HG03097 (cell line): Measurements from ENCODE around the gene PGLYRP3.
"Not testable (repeated sequence)": the region's sequence is repeated elsewhere in the genome, so short reads cannot be mapped to it uniquely, and the experiment has no call there.

Experiments
- ATAC-seq: cut with Tn5 transposase; IDR thresholded peaks from one replicate; pipeline ENCODE4 v1.9.1; 2021; ENCODE audit not compliant: unreplicated experiment, low FRiP score

PGLYRP3 gene

DNA sequence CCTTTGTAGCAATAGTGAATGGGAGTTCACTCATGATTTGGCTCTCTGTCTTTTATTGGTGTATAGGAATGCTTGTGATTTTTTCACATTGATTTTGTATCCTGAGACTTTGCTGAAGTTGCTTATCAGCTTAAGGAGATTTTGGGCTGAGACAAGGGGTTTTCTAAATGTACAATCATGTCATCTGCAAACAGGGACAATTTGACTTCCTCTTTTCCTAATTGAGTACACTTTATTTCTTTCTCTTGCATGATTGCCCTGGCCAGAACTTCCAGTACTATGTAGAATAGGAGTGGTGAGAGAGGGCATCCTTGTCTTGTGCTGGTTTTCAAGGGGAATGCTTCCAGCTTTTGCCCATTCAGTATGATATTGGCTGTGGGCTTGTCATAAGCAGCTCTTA lies 3.3 kb upstream of the PGLYRP3 start:
- not testable (repeated sequence) for ATAC-seq

DNA sequence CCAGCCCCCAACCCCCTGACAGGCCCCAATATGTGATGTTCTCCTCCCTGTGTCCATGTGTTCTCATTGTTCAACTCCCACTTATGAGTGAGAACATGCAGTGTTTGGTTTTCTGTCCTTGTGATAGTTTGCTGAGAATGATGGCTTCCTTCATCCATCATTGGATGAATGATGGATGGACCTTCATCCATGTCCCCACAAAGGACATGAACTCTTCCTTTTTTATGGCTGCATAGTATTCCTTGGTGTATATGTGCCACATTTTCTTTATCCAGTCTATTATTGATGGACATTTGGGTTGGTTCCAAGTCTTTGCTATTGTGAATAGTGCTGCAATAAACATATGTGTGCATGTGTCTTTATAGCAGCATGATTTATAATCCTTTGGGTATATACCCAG lies 1.6 kb upstream of the PGLYRP3 start:
- not testable (repeated sequence) for ATAC-seq

DNA sequence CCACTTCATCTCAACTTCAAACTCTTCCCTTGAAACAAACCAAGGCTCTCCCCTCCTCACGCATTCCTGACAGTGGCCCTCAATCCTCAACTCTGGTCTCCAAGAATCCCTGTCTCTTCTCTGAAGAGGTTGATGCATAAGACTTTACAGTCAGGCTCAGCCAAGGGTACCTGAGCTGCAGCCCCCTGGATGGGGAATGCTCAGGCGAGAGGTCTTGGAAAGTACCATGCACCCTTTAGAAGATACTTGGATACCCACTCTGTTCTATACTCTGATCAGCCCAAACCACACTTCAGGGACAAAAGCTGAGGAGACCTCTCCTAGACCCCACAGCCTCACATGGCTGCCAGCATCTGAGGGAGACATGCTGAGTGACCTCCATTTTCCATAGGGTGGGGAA lies 536 bp upstream of the PGLYRP3 start:
- ATAC-seq = no peak

- ATAC-seq = no peak
Measured at GRCh38 chr1:153310526-153310925, 2.2 kb downstream of the PGLYRP3 start.

DNA sequence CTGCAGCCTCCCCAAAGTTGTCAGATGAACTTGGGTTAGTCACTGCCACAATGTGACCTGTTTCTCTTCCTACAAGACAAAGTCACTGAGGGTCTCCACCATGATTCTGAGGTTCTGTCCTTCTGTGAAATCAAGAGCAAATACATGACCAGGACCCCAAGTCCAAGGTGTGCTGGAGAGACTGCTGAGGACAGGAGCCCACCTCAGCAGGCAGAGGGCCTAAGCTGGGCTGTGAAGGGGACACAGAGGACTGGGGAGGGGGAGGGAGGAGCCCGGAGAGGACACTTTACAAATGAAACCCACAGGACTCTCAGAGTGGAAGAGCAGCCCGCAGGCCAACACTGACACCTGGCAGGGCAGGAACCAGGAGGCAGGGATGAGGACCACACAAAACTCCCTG lies 3.3 kb downstream of the PGLYRP3 start:
- ATAC-seq = no peak

DNA sequence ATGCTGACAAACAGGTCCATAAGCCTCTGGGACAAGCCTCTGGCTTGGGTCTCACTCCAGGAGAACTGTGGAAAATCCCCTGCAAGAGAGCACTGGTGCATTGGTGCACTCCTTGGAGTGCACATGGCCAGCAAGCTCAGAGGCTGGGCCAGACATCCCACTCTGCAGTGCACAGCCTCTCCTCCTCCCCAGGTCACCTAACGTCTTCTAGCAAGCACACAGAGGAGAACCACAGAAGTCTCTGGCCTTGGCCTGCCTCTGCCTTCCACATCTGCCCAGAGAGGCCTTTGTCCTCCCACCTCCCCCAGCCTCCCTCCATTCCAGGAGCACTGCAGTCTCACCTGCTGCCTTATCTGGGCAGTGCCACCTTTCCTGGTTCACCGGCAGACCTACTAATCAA lies 4.2 kb downstream of the PGLYRP3 start:
- no peak for ATAC-seq

DNA sequence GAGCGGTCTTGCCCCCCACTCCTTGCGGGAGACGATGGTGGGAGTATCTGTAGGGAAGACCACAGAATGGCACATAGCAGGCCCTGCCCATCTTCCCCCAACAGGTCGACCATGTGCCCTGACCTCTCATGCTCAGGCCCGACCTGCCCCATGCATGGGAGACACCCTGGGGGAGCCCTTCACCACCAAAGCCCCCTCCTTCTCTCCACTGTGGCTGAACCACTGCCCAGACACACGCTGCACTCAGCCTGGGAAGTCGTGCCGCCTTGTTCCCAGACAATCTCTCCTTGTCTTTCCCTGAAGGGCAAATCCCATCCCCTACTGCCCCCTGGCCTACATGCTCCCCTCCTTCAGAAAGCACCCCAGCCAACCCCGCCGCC lies 5.5 kb downstream of the PGLYRP3 start:
- no peak for ATAC-seq

- ATAC-seq = no peak
Measured at GRCh38 chr1:153306303-153307220, 6.2 kb downstream of the PGLYRP3 start.

DNA sequence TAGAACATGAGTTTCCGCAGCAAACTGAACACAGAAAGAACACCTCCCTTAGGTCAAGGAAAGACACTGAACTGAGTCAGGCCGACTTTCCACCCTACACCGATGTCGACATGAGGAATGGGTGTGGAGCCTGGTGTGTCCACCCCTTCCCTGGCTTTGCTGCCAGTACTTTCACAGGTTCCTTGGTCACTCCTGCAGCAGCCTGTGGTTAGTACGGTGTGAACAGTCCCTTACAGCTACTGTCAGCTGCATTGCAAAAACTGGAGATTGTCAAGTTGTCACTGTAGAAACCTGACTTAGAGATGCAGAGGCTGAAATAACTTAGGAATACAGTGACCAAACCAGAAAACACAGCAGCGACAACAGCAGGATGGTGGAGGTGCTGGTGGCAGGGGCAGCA lies 7.1 kb downstream of the PGLYRP3 start:
- ATAC-seq = no peak

DNA sequence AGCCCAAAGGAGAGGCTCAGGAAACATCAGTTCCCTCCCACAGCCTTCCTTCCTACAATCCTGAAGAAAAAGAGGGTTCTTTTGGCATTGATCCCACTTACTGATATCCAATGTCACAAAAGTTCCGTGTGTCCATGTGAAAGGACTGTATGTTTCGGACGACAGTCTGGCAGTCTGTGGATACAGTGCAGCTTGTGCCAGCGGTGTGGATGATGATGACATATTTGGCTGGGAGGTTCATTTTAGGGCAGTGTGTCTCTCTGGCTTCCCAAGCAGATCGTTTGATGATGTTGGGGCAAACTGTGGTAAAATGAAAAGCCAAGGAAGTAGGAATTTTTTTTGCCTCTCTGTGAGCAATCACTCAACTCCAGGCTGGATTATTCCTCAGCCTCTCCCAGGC lies 10.4 kb downstream of the PGLYRP3 start:
- ATAC-seq = no peak

GRCh38 chr1:153293851-153294250 lies 18.9 kb downstream of the PGLYRP3 start:
- ATAC-seq = no peak

DNA sequence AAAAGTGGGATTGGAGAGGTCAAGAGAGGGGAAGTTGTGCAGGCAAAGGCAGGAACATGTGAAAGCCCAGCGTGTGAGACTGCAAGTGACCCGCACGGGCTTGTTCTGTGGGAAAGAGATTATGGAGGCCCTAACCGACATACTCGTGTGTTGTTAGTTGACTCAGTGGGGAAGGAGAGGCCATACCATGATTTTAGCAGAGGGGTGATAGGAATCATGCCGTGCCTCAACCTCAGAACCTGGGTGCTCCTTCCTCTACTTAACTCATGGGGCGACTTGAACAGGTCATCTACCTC lies 19.3 kb downstream of the PGLYRP3 start:
- ATAC-seq = no peak

DNA sequence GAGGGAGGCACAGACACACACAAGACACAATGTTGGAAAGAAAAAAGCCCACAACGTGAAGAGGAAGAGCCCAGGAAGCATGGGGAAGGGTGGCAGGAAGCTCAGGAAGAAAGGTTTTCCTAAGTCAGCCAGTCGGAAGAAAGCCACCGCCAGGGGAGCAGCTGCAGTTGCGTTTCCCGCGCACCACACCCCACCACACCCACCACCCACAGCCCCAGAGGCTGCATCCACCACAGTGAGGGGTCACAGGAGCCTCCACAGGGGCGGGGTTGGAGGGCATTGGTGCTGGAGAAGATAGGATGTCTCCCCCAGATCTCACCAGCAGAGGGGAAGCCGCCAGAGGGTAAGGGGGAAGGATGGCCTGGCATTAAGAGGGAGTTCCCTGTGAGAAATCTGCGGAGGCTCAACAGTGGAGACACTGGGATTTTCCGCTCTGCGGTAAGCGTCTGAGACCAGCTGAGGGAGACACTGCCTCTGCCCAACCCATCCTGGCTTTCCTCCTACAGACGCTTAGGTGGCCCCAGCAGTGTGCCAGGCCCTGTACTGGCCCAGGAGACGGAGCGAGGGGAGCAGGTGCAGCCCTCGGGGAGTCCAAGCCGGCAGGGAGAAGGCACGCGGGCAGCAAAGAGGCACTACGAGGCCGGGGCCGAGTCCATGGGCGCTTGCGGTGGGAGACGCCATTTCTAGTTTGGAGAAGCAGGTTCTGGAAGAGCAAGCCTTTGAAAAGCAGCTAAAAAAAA lies 19.8 kb downstream of the PGLYRP3 start:
- no peak for ATAC-seq

GRCh38 chr1:153292185-153292584 lies 20.6 kb downstream of the PGLYRP3 start:
- no peak for ATAC-seq

DNA sequence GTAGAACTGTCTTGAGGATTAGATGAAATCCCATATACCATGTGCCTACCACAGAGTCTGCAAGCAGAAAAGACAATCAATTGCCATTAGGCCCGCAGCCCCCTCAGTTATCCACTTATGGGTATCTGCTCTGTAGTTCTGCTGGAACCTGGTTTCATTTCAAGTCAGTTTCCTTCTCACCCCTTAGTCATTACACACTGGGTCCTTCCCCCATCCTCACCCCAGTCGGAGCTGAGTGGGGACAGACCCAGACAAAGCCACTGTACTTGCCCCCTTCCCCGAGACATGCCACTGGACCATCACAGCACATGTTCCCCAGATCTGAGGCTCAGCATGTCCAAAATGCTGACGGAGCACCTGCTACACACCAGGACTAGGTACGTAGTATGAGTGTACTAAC lies 21.2 kb downstream of the PGLYRP3 start:
- ATAC-seq = no peak

- ATAC-seq = no peak
Measured at GRCh38 chr1:153288634-153289275, 24.0 kb downstream of the PGLYRP3 start.

DNA sequence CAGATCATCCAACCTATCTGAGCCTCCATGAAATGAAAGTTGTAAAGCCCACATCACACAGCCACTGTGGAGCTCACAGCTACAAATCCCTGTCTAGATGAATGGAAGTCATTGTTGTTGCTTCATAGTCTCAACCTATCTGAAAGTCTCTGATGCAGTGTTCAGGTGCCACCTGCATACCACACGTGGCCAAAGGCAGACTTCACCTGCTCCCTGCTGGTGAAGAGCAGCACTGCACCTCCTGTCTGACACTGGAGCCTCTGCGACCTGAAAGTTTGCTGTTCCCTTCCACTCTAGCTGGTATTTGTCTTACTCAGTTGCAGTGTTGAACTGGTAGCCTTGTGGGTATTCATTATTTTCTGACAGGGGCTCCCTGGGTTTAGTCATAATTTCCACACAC lies 34.9 kb downstream of the PGLYRP3 start:
- ATAC-seq = no peak

DNA sequence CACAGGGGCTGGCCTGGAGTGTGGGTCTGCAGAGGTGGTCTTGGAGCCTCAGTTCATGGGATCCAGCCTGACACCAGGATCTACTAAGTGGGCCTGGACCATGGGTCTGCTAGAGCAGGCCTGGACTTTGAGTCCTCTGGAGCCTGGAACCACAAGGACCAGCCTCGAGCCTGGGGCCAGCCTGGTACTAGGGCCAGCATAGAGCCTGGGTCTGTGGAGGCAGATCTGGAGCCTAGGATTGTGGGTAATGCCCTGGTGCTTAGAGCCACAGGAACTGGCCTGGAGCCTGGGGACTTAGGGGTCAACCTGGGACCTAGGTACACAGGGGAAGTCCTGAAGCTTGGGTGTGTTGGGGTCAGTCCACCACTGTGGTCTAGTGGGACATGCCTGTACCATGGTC lies 40.6 kb downstream of the PGLYRP3 start:
- no peak for ATAC-seq

GRCh38 chr1:153271711-153272110 lies 41.0 kb downstream of the PGLYRP3 start:
- no peak for ATAC-seq

DNA sequence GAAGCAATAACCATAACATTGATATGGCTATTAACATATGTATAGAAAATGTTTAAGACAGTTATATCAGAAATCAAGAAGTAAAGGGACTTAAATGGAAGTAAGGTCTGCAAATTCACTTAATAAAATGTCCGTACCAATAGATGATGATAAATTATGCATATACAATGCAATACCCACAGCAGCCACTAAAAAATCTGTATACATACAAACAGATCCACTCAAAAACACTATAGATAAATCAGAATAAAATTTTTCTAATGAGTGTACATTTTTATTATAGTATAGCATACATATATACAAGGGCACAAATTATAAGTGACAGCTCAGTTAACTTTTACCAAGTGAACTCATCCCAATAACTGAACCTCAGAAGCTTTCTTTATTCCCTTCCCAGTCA lies 47.3 kb downstream of the PGLYRP3 start:
- ATAC-seq = no peak

DNA sequence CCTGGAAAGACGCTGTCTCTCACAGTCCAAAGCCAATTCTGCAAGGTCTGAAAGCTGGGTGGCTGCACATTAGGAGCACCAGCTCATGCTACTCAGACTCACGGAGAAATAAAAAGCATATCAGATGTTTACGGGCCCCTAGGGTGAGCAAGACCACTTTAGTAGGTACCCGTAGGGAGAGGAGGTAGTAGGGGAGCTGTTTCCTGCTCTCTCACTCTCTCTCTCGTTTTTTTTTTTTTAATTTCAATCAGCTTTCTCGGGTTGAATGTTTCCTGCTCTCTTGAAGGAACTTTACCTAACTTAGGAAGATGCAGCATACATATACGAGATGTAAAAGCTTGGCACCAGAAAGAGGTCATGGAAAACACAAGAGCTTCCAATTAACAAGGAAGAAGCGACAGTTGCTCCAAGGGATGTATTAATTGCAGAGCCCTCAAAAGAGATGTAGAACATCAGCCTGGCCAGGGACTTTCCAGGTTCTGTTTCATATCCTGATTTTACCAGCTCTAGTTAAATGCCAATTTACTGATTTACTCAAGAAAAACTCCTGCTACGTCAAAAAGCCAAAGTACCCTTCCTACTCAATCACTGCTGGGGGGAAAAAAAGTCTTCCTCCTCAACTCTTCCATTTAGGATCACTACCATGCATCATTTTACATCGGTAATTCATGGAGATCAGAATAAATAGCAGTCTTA lies 50.1 kb downstream of the PGLYRP3 start:
- no peak for ATAC-seq
